GM08714 (cell line): Measurements from ENCODE around the gene ZNF439.
A peak's percentile ranks its signal among the peaks of the same experiment; 100 is the strongest.
"Not testable (repeated sequence)": the region's sequence is repeated elsewhere in the genome, so short reads cannot be mapped to it uniquely, and the experiment has no call there.

Experiments
- H3K4me3 ChIP-seq: fragments of 200-500 bp; sonication (Bioruptor generic); 2 replicates; pipeline ENCODE4 v1.5.1; 2014; ENCODE audit warnings: mild to moderate bottlenecking, low read length, inconsistent platforms
- ZNF274 ChIP-seq: IDR thresholded peaks from 2 replicates; pipeline ENCODE4 v1.6.1; 2012; ENCODE audit warnings: mild to moderate bottlenecking, low read depth, low read length

The ZNF439 gene

GRCh38 chr19:11848594-11849469 lies at the start of gene ZNF439:
TSS of gene ZNF439 (plus strand) at chr19:11848726. CDS start at chr19:11848868, 142 bp downstream.
- TF ChIP-seq ZNF274, result no peak
- H3K4me3 ChIP-seq, result peak within 1 kb of the TSS; percentile 57; the same call in 1 of the 2 replicates

- H3K4me3 ChIP-seq, result no peak overlapping the region
- TF ChIP-seq ZNF274, result peak; percentile 51
Observed at GRCh38 chr19:11806354-11807098, 42.0 kb upstream of the ZNF439 start.

- no peak for TF ChIP-seq ZNF274
- no peak overlapping the region for H3K4me3 ChIP-seq
Observed at GRCh38 chr19:11807099-11807380, 41.5 kb upstream of the ZNF439 start.

GRCh38 chr19:11813703-11814028 lies 34.9 kb upstream of the ZNF439 start:
- peak overlapping the region; percentile 76; the same call in 1 of the 2 replicates for H3K4me3 ChIP-seq
- no peak for TF ChIP-seq ZNF274

- TF ChIP-seq ZNF274, result no peak
- peak within 1 kb of the TSS; percentile 76 for H3K4me3 ChIP-seq
Observed at GRCh38 chr19:11814029-11814699, 34.4 kb upstream of the ZNF439 start, which contains the start of gene ZNF440. TSS of gene ZNF440 (plus strand) at chr19:11814273. CDS start at chr19:11814448, 175 bp downstream.

- TF ChIP-seq ZNF274, result no peak
- H3K4me3 ChIP-seq, result peak overlapping the region; percentile 76
Observed at GRCh38 chr19:11814700-11815035, 33.9 kb upstream of the ZNF439 start.

GRCh38 chr19:11821474-11822109 lies 26.9 kb upstream of the ZNF439 start:
- no peak for TF ChIP-seq ZNF274
- H3K4me3 ChIP-seq, result no peak overlapping the region

GRCh38 chr19:11828957-11829876 lies 19.3 kb upstream of the ZNF439 start:
- H3K4me3 ChIP-seq, result not testable (repeated sequence)

GRCh38 chr19:11832253-11832912 lies 16.1 kb upstream of the ZNF439 start:
- no peak overlapping the region for H3K4me3 ChIP-seq
- TF ChIP-seq ZNF274, result no peak; the same call in 1 of the 2 replicates

- no peak overlapping the region for H3K4me3 ChIP-seq
- TF ChIP-seq ZNF274, result no peak
Observed at GRCh38 chr19:11833541-11833940, 15.0 kb upstream of the ZNF439 start.

- H3K4me3 ChIP-seq, result not testable (repeated sequence)
Observed at GRCh38 chr19:11835626-11836066, 12.9 kb upstream of the ZNF439 start.

GRCh38 chr19:11843722-11844121 lies 4.8 kb upstream of the ZNF439 start:
- TF ChIP-seq ZNF274, result no peak
- H3K4me3 ChIP-seq, result no peak overlapping the region

GRCh38 chr19:11847615-11848014 lies 911 bp upstream of the ZNF439 start:
- H3K4me3 ChIP-seq, result not testable (repeated sequence)
